ENCODE measurements around the gene ITGB3. TPM values are rescaled to one million over a fixed set of nuclear protein-coding genes. Genes with fewer than 3 reads are reported as not detected.

ITGB3 gene
- total RNA-seq, 4 donors from 2014 or later, result 22.1 to 58.7 (median 53.8) TPM

DNA sequence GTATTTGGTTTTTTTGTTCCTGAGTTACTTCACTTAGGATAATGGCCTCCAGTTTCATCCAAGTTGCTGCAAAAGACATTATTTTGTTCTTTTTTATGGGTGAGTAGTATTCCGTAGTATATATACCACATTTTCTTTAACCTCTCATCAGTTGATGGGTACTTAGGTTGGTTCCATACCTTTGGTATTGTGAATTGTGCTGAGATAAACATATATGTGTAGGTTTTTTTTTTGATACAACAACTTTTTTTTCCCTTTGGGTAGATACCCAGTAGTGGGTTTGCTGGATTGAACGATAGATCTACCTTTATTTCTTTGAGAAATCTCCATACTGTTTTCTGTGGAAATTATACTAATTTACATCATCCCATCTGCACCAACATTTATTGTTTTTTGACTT, 76.9 kb downstream of the ITGB3 start:
- Histone ChIP-seq H3K4me1 (no peaks in the 10 kb centered on the region), H3K27me3 (no peaks in the 10 kb centered on the region), H3K4me3 (no peak overlapping the region), H3K27ac (no peak overlapping the region), H3K36me3 (peaks cover 0 to 17% of the 10 kb centered on the region in 2 donors), H3K9me3 (no peaks in the 10 kb centered on the region)
- TF ChIP-seq EP300 (IDR thresholded peaks at IDR 0.05) (no peak), POLR2AphosphoS5 (IDR thresholded peaks at IDR 0.05) (no peak), POLR2A (IDR thresholded peaks at IDR 0.05) (no peak), CTCF (IDR thresholded peaks at IDR 0.05) (no peak)
- 100% methylated on average over 1 to 2 of the region's 2 CpGs for WGBS, 2 donors (ENCODE audit: low coverage in 1 of 2)
- ATAC-seq, result no peak

DNA sequence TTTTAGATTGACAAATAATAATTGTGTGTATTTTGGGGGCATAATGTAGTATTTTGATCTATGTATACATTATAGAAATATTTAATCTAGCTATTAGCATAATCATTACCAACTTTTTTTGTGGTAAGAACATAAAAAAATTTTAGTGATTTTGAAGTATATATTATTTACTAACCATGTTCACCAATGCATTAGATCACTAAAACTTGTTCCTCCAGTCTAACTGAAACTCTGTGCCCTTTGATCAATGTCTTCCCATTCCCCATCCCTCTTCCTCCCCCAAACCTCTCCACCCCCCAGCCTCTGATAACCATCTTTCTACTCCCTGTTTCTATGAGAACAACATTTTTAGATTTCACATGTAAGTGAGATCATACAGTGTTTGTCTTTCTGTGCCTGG, 78.7 kb downstream of the ITGB3 start:
- Histone ChIP-seq H3K4me1 (no peaks in the 10 kb centered on the region), H3K27ac (no peak overlapping the region), H3K4me3 (no peak overlapping the region), H3K9me3 (no peaks in the 10 kb centered on the region), H3K36me3 (peaks cover 0 to 29% of the 10 kb centered on the region in 2 donors), H3K27me3 (no peaks in the 10 kb centered on the region)
- TF ChIP-seq POLR2A (IDR thresholded peaks at IDR 0.05) (no peak), EP300 (IDR thresholded peaks at IDR 0.05) (no peak), POLR2AphosphoS5 (IDR thresholded peaks at IDR 0.05) (no peak), CTCF (IDR thresholded peaks at IDR 0.05) (no peak)
- no peak for ATAC-seq

GRCh38 chr17:47335101-47335936, 81.7 kb downstream of the ITGB3 start:
- no peak overlapping the region for H3K4me3 ChIP-seq
- H3K36me3 ChIP-seq, result peaks cover 0 to 41% of the 10 kb centered on the region in 2 donors
- H3K9me3 ChIP-seq, result no peaks in the 10 kb centered on the region
- ATAC-seq, result no peak
- H3K4me1 ChIP-seq, result no peaks in the 10 kb centered on the region
- WGBS, 2 donors (ENCODE audit: low coverage in 1 of 2), result 75 to 85% methylated on average over 2 to 4 of the region's 4 CpGs
- no peak for TF ChIP-seq CTCF (IDR thresholded peaks at IDR 0.05)
- no peak for TF ChIP-seq EP300 (IDR thresholded peaks at IDR 0.05)
- TF ChIP-seq POLR2AphosphoS5 (IDR thresholded peaks at IDR 0.05), result no peak
- TF ChIP-seq POLR2A (IDR thresholded peaks at IDR 0.05), result no peak
- H3K27ac ChIP-seq, result no peak overlapping the region
- H3K27me3 ChIP-seq, result no peaks in the 10 kb centered on the region

DNA sequence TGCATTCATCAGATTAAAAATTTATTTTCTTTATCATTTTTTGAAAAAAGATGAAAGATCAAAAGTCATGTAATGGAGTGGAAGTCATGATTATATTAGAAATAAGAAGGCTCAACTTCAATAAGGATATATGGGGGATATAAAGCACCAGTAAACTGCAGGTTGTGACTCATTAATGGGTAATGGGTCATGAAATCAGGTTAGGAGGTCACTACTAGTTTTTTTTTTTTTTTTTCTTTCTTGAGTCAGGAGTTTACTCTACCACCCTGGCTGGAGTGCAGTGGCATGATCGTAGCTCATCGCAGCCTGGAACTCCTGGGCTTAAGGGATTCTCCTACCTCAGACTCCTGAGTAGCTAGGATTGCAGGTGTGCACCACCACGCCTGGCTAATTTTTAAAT, 84.4 kb downstream of the ITGB3 start:
- H3K36me3 ChIP-seq, result peaks cover 0 to 54% of the 10 kb centered on the region in 2 donors
- WGBS, 2 donors (ENCODE audit: low coverage in 1 of 2), result 91% methylated on average over 3 of the region's 3 CpGs; no CpG with 5 or more reads in 1 of the 2 donors

More for the DNA sequence above, 84.4 kb downstream of the ITGB3 start:
- TF ChIP-seq POLR2A (IDR thresholded peaks at IDR 0.05) (no peak), EP300 (IDR thresholded peaks at IDR 0.05) (no peak), CTCF (IDR thresholded peaks at IDR 0.05) (no peak), POLR2AphosphoS5 (IDR thresholded peaks at IDR 0.05) (no peak)
- no peak overlapping the region for H3K27ac ChIP-seq
- no peak overlapping the region for H3K4me3 ChIP-seq
- no peaks in the 10 kb centered on the region for H3K27me3 ChIP-seq
- ATAC-seq, result no peak
- H3K4me1 ChIP-seq, result no peaks in the 10 kb centered on the region
- no peaks in the 10 kb centered on the region for H3K9me3 ChIP-seq

Measured in gastroesophageal sphincter (tissue), 4 donors.